ENCODE results near the gene ITGA1.
"Not testable (repeated sequence)": the region's sequence is repeated elsewhere in the genome, so short reads cannot be mapped to it uniquely, and the experiment has no call there.

DNA sequence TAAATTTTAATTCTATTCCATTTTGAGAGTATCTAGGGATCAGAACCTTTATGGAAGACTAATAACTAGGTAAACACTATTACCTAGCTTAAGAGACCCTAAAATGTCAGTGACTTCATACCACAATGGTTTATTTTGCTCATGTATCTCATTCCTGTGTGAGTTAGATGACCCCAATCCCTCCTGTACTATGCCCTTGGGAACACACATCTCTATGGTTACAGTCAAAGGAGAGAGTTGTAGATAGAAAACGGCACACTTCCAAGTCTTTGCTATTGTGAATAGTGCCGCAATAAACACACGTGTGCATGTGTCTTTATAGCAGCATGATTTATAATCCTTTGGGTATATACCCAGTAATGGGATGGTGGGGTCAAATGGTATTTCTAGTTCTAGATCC, 31.1 kb downstream of the ITGA1 start:
- TF ChIP-seq, protein P1, sequence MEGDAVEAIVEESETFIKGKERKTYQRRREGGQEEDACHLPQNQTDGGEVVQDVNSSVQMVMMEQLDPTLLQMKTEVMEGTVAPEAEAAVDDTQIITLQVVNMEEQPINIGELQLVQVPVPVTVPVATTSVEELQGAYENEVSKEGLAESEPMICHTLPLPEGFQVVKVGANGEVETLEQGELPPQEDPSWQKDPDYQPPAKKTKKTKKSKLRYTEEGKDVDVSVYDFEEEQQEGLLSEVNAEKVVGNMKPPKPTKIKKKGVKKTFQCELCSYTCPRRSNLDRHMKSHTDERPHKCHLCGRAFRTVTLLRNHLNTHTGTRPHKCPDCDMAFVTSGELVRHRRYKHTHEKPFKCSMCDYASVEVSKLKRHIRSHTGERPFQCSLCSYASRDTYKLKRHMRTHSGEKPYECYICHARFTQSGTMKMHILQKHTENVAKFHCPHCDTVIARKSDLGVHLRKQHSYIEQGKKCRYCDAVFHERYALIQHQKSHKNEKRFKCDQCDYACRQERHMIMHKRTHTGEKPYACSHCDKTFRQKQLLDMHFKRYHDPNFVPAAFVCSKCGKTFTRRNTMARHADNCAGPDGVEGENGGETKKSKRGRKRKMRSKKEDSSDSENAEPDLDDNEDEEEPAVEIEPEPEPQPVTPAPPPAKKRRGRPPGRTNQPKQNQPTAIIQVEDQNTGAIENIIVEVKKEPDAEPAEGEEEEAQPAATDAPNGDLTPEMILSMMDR (IDR thresholded peaks at IDR 0.05) = not testable (repeated sequence)
- TF ChIP-seq POLR2A (IDR thresholded peaks at IDR 0.05) = not testable (repeated sequence)
